GM12878 (cell line): ENCODE data around the gene OR51I2. TPM values are rescaled to one million over a fixed set of nuclear protein-coding genes. Genes with fewer than 3 reads are reported as not detected.

ENCODE experiments used
- ATAC-seq: fragments of 200-7000 bp; cut with Tn5 transposase; 3 replicates; pipeline ENCODE4 v1.9.1; 2020; ENCODE audit warnings: mild to moderate bottlenecking, moderate library complexity
- BruUV-seq: library from RNA; stranded (reverse); fragments of 400-500 nt; replicated peaks from 2 replicates; lab custom pipeline; 2021; lab: Mats Ljungman, UMichigan
- CTCF ChIA-PET: fragments of 300-600 bp; sonication (Branson Sonifier 250); formaldehyde crosslinking; extraction: SDS; loops from one replicate; lab custom pipeline; 2021; ENCODE audit warnings: inconsistent platforms; lab: Yijun Ruan, JAX
- POLR2A ChIA-PET: fragments of 350-600 bp; formaldehyde crosslinking; extraction: SDS; loops from one replicate; lab custom pipeline; 2021; ENCODE audit warnings: inconsistent platforms; lab: Charles Lee
- RAD21 ChIA-PET: fragments of 300-600 bp; sonication (Branson Sonifier 250); formaldehyde crosslinking; loops from one replicate; lab custom pipeline; 2023; ENCODE audit warnings: antibody characterized with exemption; ENCODE audit not compliant: unreplicated experiment; lab: Charles Lee
- SMC1A ChIA-PET: fragments of 300-600 bp; sonication (Branson Sonifier 250); formaldehyde crosslinking; loops from one replicate; lab custom pipeline; 2023; ENCODE audit not compliant: unreplicated experiment, uncharacterized antibody; lab: Charles Lee
- DNase-seq: peaks from one replicate; pipeline ENCODE4 v3.0.0-alpha.2; 2011; ENCODE audit warnings: low read depth, low spot score
- FAIRE-seq: peaks from 3 replicates; lab custom pipeline; 2011; peaks lifted over from hg19 to GRCh38; lab: Jason Lieb, UNC
- H2AFZ ChIP-seq: 2 replicates; pipeline ENCODE4 v1.6.0; 2011; ENCODE audit warnings: low read depth, low read length, control low read depth; ENCODE audit not compliant: control insufficient read depth
- H3K27ac ChIP-seq: 2 replicates; pipeline ENCODE4 v1.5.1; 2011; ENCODE audit warnings: control low read depth; ENCODE audit not compliant: control insufficient read depth, insufficient read depth
- H3K27me3 ChIP-seq, 2 experiments: replicated peaks in 1 of 2; 2 replicates each; pipeline versions ENCODE4 v1.6.0 to v1.6.1; 2011; ENCODE audit warnings: low read length in 1 of 2; ENCODE audit not compliant: control insufficient read depth in 2 of 2, insufficient read depth in 2 of 2
- H3K36me3 ChIP-seq, 2 experiments: 2 replicates each; pipeline ENCODE4 v1.5.1; 2011; ENCODE audit warnings: low read length in 1 of 2; ENCODE audit not compliant: control insufficient read depth in 2 of 2, insufficient read depth in 2 of 2
- H3K4me1 ChIP-seq: 2 replicates; pipeline ENCODE4 v1.6.1; 2011; ENCODE audit warnings: mild to moderate bottlenecking, low read length, moderate library complexity, mixed read lengths; ENCODE audit not compliant: control insufficient read depth, insufficient read depth
- H3K4me2 ChIP-seq: 2 replicates; pipeline ENCODE4 v1.6.0; 2011; ENCODE audit warnings: control low read depth; ENCODE audit not compliant: control insufficient read depth, insufficient read depth
- H3K4me3 ChIP-seq: fragments of 200-600 bp; sonication (generic); 2 replicates; pipeline ENCODE4 v1.5.1; 2016
- H3K79me2 ChIP-seq: 2 replicates; pipeline ENCODE4 v1.6.0; 2011; ENCODE audit warnings: low read length; ENCODE audit not compliant: control insufficient read depth, insufficient read depth
- H3K9ac ChIP-seq: 2 replicates; pipeline ENCODE4 v1.8.0; 2011; ENCODE audit warnings: low read length, control low read depth, mixed read lengths; ENCODE audit not compliant: control insufficient read depth, insufficient read depth
- H3K9me3 ChIP-seq: replicated peaks from 3 replicates; pipeline ENCODE4 v1.5.1; 2011; ENCODE audit warnings: mild to moderate bottlenecking, low read length; ENCODE audit not compliant: control insufficient read depth, insufficient read depth
- H4K20me1 ChIP-seq: 2 replicates; pipeline ENCODE4 v1.6.0; 2011; ENCODE audit not compliant: control insufficient read depth, insufficient read depth
- ETV6 ChIP-seq, 2 experiments: fragments of 450-650 bp in 1 of 2; IDR thresholded peaks in 1 of 2; conservative IDR thresholded peaks in 1 of 2; 2 replicates each; pipeline ENCODE4 v1.6.1; 2014; ENCODE audit warnings: antibody characterized with exemption in 1 of 2, borderline replicate concordance in 1 of 2, low read depth in 1 of 2, mild to moderate bottlenecking in 1 of 2, moderate library complexity in 1 of 2
- IRF4 ChIP-seq: IDR thresholded peaks from 2 replicates; pipeline ENCODE4 v1.6.1; 2011; ENCODE audit warnings: low read depth, low read length
- SPI1 ChIP-seq: IDR thresholded peaks from 2 replicates; pipeline ENCODE4 v1.6.1; 2011; ENCODE audit warnings: low read depth, mild to moderate bottlenecking, low read length, moderate library complexity, borderline replicate concordance; ENCODE audit not compliant: insufficient read depth
- WGBS: methylation state at CpG from one replicate; pipeline ENCODE4 v1.1.6; 2016; ENCODE audit warnings: low lambda C conversion rate; ENCODE audit not compliant: insufficient replicate concordance, insufficient coverage; ENCODE audit errors: missing lambda C conversion rate; 5-methylcytosine and 5-hydroxymethylcytosine counted together
- in situ Hi-C: fragments of 300-500 bp; cut with MboI; formaldehyde crosslinking; loops from 9 replicates; pipeline ENCODE4 v1.14.3; 2018; ENCODE audit warnings: mixed read lengths
- intact Hi-C: fragments of 100-400 bp; cut with micrococcal nuclease; formaldehyde crosslinking; loops from one replicate; pipeline ENCODE4 v1.14.2; 2022; ENCODE audit not compliant: unreplicated experiment
- polyA plus RNA-seq, 11 experiments: library from polyadenylated mRNA; depleted of rRNA in 4 of 11; unstranded in 6 of 11; stranded (reverse) in 5 of 11; fragments of >200 nt; fragmentation: Nextera tagmentation in 4 of 11; fragmentation: Illumina TruSeq in 1 of 11; extraction: Ambion mirVana in 4 of 11; extraction: Trizol in 1 of 11; gene quantifications; 1 replicate in 1 of 11; 2 replicates in 10 of 11; pipeline versions ENCODE4 v1.2.1 to v1.2.3, GENCODE V29; 2011 to 2016; ENCODE audit warnings: inconsistent platforms in 2 of 11, missing spikeins in 2 of 11, low read depth in 1 of 11
- total RNA-seq, 4 experiments: library from RNA; depleted of rRNA in 3 of 4; stranded (reverse); fragments of >200 nt in 3 of 4; fragmentation: Illumina TruSeq in 1 of 4; extraction: Trizol in 1 of 4; gene quantifications; 2 replicates each; pipeline versions ENCODE4 v1.2.1 to v1.2.3, GENCODE V29; 2013 to 2021
- TF ChIP-seq, protein P1 (sequence below): fragments of 450-650 bp; IDR thresholded peaks from 2 replicates; pipeline ENCODE4 v1.6.1; 2016; ENCODE audit warnings: mild to moderate bottlenecking
- TF ChIP-seq, protein P2 (sequence below): fragments of 450-650 bp; IDR thresholded peaks from 2 replicates; pipeline ENCODE4 v1.6.1; 2017; ENCODE audit warnings: mild to moderate bottlenecking, moderate library complexity

The OR51I2 gene
- total and polyA plus RNA-seq, 10 of the 15 experiments (the other 5 are each of a cell fraction or from before 2014, with no cell fraction given) = not detected

DNA sequence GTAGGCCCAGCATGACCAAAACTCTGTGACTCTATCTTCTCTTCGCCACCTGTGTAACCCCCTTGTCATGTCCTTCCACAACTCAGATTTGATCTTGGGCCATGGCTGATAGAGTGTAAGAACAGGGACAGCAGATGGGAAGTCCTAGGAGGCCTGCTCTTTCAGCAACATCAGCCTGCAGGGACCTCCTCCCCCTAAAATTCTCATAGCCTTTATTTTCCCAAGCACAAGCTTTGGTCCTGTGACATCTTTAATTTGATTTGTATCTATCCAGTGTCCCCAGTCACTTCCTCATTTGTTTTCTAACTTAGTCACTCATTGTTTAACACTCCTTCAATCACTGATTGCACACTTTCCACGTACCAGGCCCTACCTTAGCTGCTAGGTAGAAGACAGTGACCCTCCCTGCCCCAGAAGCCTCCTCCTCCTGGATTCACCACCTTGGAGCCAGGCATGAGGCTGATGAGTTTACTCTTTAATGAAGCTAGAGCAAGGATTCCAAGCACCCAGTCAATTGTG lies 55.3 kb downstream of the OR51I2 start:
- SMC1A ChIA-PET = interaction anchor here (1.0 to 2.4 kb wide), 2 partner anchors 28 to 313 kb away, joined by 3 to 7 read pairs; no protein-coding TSS in a partner anchor
- 11% methylated on average over 2 of the region's 2 CpGs for WGBS
- no peak overlapping the region for H3K27ac ChIP-seq
- no peaks in the 10 kb centered on the region for H3K9me3 ChIP-seq
- RAD21 ChIA-PET = interaction anchor here (1.2 kb wide), 1 partner anchor 18 kb away, joined by 3 read pairs; no protein-coding TSS in a partner anchor
- H3K4me2 ChIP-seq = no peak overlapping the region
- intact Hi-C loops (no loop called here), in situ Hi-C loops (no loop called here)
- no peak overlapping the region for H3K9ac ChIP-seq
- no peaks in the 10 kb centered on the region for H3K79me2 ChIP-seq
- POLR2A ChIA-PET = interaction anchor here (0.8 kb wide), 1 partner anchor 45 kb away, joined by 3 read pairs; no protein-coding TSS in a partner anchor
- H4K20me1 ChIP-seq = no peaks in the 10 kb centered on the region
- H2AFZ ChIP-seq = no peak overlapping the region
- H3K4me3 ChIP-seq = no peak overlapping the region
- no peak for DNase-seq
- H3K4me1 ChIP-seq = no peaks in the 10 kb centered on the region
- CTCF ChIA-PET = interaction anchor here (0.5 to 2.3 kb wide), 3 partner anchors 28 to 39 kb away, joined by 3 to 7 read pairs (median 3); no protein-coding TSS in a partner anchor
- FAIRE-seq = no peak
- ATAC-seq = peak; percentile 21; the same call in 1 of the 3 replicates
- H3K36me3 ChIP-seq = no peaks in the 10 kb centered on the region
- no TSS peak for BruUV-seq
- TF ChIP-seq ETV6 (conservative IDR thresholded peaks at IDR 0.05 in 1 of 2, IDR thresholded peaks at IDR 0.05 in 1 of 2; ENCODE audit: borderline replicate concordance in 1 of 2, low read depth in 1 of 2) (no peak), IRF4 (no peak), SPI1 (peak; percentile 71; the same call in 1 of the 2 replicates)
- TF ChIP-seq, protein P1, sequence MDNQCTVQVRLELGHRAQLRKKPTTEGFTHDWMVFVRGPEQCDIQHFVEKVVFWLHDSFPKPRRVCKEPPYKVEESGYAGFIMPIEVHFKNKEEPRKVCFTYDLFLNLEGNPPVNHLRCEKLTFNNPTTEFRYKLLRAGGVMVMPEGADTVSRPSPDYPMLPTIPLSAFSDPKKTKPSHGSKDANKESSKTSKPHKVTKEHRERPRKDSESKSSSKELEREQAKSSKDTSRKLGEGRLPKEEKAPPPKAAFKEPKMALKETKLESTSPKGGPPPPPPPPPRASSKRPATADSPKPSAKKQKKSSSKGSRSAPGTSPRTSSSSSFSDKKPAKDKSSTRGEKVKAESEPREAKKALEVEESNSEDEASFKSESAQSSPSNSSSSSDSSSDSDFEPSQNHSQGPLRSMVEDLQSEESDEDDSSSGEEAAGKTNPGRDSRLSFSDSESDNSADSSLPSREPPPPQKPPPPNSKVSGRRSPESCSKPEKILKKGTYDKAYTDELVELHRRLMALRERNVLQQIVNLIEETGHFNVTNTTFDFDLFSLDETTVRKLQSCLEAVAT = no peak
- TF ChIP-seq, protein P2, sequence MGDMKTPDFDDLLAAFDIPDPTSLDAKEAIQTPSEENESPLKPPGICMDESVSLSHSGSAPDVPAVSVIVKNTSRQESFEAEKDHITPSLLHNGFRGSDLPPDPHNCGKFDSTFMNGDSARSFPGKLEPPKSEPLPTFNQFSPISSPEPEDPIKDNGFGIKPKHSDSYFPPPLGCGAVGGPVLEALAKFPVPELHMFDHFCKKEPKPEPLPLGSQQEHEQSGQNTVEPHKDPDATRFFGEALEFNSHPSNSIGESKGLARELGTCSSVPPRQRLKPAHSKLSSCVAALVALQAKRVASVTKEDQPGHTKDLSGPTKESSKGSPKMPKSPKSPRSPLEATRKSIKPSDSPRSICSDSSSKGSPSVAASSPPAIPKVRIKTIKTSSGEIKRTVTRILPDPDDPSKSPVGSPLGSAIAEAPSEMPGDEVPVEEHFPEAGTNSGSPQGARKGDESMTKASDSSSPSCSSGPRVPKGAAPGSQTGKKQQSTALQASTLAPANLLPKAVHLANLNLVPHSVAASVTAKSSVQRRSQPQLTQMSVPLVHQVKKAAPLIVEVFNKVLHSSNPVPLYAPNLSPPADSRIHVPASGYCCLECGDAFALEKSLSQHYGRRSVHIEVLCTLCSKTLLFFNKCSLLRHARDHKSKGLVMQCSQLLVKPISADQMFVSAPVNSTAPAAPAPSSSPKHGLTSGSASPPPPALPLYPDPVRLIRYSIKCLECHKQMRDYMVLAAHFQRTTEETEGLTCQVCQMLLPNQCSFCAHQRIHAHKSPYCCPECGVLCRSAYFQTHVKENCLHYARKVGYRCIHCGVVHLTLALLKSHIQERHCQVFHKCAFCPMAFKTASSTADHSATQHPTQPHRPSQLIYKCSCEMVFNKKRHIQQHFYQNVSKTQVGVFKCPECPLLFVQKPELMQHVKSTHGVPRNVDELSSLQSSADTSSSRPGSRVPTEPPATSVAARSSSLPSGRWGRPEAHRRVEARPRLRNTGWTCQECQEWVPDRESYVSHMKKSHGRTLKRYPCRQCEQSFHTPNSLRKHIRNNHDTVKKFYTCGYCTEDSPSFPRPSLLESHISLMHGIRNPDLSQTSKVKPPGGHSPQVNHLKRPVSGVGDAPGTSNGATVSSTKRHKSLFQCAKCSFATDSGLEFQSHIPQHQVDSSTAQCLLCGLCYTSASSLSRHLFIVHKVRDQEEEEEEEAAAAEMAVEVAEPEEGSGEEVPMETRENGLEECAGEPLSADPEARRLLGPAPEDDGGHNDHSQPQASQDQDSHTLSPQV = no peak
- no peaks in the 10 kb centered on the region for H3K27me3 ChIP-seq
